Adrenal gland (tissue), 12 donors: ENCODE measurements around the gene COL23A1. TPM values are rescaled to one million over a fixed set of nuclear protein-coding genes. Genes with fewer than 3 reads are reported as not detected.

Source experiments
- DNase-seq, 7 donors: peaks; one replicate each; pipeline ENCODE4 v3.0.0-alpha.2; 2019 to 2020
- H3K27ac ChIP-seq, 5 donors: fragments of 200-600 bp; sonication (generic) in 4 of 5; 1 replicate in 3 of 5; 2 replicates in 2 of 5; pipeline versions ENCODE4 v1.5.1 to v1.8.0; 2016 to 2020; ENCODE audit warnings: mild to moderate bottlenecking in 1 of 5
- H3K27me3 ChIP-seq: fragments of 200-600 bp; 2 replicates; pipeline ENCODE4 v1.8.0; 2021
- H3K36me3 ChIP-seq, 2 donors: fragments of 200-600 bp; replicated peaks in 1 of 2; 1 replicate in 1 of 2; 2 replicates in 1 of 2; pipeline versions ENCODE4 v1.5.1 to v1.8.0; 2018 to 2022
- H3K4me1 ChIP-seq, 2 donors: fragments of 200-600 bp; replicated peaks in 1 of 2; 1 replicate in 1 of 2; 2 replicates in 1 of 2; pipeline versions ENCODE4 v1.5.1 to v1.8.0; 2018 to 2021
- H3K4me3 ChIP-seq, 4 donors: fragments of 200-600 bp; sonication (generic) in 3 of 4; one replicate each; pipeline ENCODE4 v1.5.1; 2016 to 2018
- H3K9me3 ChIP-seq, 3 donors: fragments of 200-600 bp; sonication (generic) in 1 of 3; replicated peaks in 1 of 3; 1 replicate in 2 of 3; 2 replicates in 1 of 3; pipeline versions ENCODE4 v1.5.1 to v1.8.0; 2016 to 2021
- CTCF ChIP-seq, 6 experiments: fragments of 450-650 bp in 4 of 6; fragments of 200-600 bp in 2 of 6; sonication (generic) in 1 of 6; IDR thresholded peaks; 1 replicate in 5 of 6; 2 replicates in 1 of 6; pipeline versions ENCODE4 v1.5.1 to v1.8.0; 2016 to 2021; ENCODE audit warnings: antibody characterized with exemption in 6 of 6, mild to moderate bottlenecking in 2 of 6, moderate library complexity in 1 of 6
- POLR2A ChIP-seq, 2 donors: fragments of 450-650 bp; IDR thresholded peaks; one replicate each; pipeline ENCODE4 v1.6.1; 2017; ENCODE audit warnings: antibody characterized with exemption in 2 of 2, mild to moderate bottlenecking in 2 of 2, moderate library complexity in 1 of 2
- WGBS, 4 donors: extraction: QIAGEN DNeasy Blood & Tissue Kit in 2 of 4; methylation state at CpG; one replicate each; pipeline versions ENCODE4 v1.1.5 to v1.1.7; 2013 to 2017; 5-methylcytosine and 5-hydroxymethylcytosine counted together
- intact Hi-C, 2 donors: fragments of 100-400 bp; cut with DNase I; formaldehyde crosslinking; loops; one replicate each; pipeline versions ENCODE4 v1.14.1 to v1.15.0; 2022 to 2023
- polyA plus RNA-seq, 3 donors: library from polyadenylated mRNA; stranded (reverse); fragments of 200-250 nt in 2 of 3; fragments of 350-450 nt in 1 of 3; fragmentation: Illumina TruSeq in 1 of 3; extraction: RNeasy Lipid Tissue Mini Kit (QIAGEN cat#74804) in 1 of 3; gene quantifications; one replicate each; pipeline ENCODE4 v1.2.3, GENCODE V29; 2013 to 2014
- total RNA-seq, 9 donors: library from RNA; depleted of rRNA in 4 of 9; stranded (reverse); fragments of >200 nt in 4 of 9; fragments of 120-200 nt in 1 of 9; fragmentation: NEBNext Ultra II Directional in 1 of 9; extraction: Animal tissue kit (Norgen Biotek cat#: 25700) in 1 of 9; gene quantifications; one replicate each; pipeline versions ENCODE4 v1.1.0 to v1.2.4, GENCODE V29; 2013 to 2023
- donor health status: healthy with polysubstance abuse.
- donor health status: Bipolar disorder and iron deficiency.
- donor health status: DM: yes; HTN: yes; CAD: no.
- donor health status: DM: no; HTN: no; CAD: no.
- donor health status: DM: no; HTN: no; CAD: no.
- donor health status: DM: yes; HTN: yes; CAD: no.

The COL23A1 gene
- total and polyA plus RNA-seq, 12 donors, result 0.09 to 4.4 (median 0.88) TPM

DNA sequence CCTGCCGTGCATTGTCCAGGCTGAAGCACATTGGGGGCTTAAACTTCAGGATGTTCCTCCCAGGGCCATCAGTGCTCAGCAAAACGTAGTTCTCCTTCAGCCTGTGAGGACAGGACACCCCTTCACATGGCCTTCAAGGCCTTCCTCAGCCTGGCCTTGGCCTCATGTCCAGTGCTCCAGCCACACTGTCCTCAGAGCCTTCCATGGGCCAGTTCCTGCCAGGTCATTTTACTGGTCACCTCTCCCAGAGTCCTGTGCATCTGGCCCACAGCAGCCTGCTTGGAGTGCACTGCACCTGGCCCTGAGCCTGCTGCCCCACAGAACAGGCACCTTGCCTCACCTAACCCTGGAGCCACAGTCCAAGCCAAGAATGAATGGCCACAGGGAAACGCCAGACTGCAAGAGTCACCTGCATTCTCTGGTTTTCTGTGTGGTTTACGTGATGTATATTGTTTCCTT lies 377.2 kb downstream of the COL23A1 start:
- no peak overlapping the region for H3K27ac ChIP-seq
- intact Hi-C loops, result no loop called here
- peak in 2 of 7 donors; percentile 34 to 46 for DNase-seq
- no peaks in the 10 kb centered on the region for H3K9me3 ChIP-seq
- H3K36me3 ChIP-seq, result peaks cover 0 to 91% of the 10 kb centered on the region in 2 donors
- WGBS, 4 donors, result 42 to 75% (median 54%) methylated on average over 3 to 4 of the region's 4 CpGs
- TF ChIP-seq CTCF (IDR thresholded peaks at IDR 0.05) (no peak), POLR2A (IDR thresholded peaks at IDR 0.05) (no peak)
- H3K4me3 ChIP-seq, result no peak overlapping the region
- no peaks in the 10 kb centered on the region for H3K27me3 ChIP-seq
- H3K4me1 ChIP-seq, result peaks cover 8 to 11% of the 10 kb centered on the region in 2 donors

GRCh38 chr5:178212241-178213002 lies 377.8 kb downstream of the COL23A1 start:
- Histone ChIP-seq H3K27me3 (no peaks in the 10 kb centered on the region), H3K27ac (peak overlapping the region in 1 of 5 donors; percentile 35), H3K36me3 (peaks cover 0 to 97% of the 10 kb centered on the region in 2 donors), H3K4me3 (no peak overlapping the region), H3K4me1 (peaks cover 8 to 17% of the 10 kb centered on the region in 2 donors), H3K9me3 (no peaks in the 10 kb centered on the region)
- no peak for DNase-seq
- TF ChIP-seq CTCF (IDR thresholded peaks at IDR 0.05) (no peak), POLR2A (IDR thresholded peaks at IDR 0.05) (no peak)
- WGBS, 4 donors, result 93 to 100% (median 95%) methylated on average over 2 to 3 of the region's 3 CpGs
- intact Hi-C loops, result no loop called here

- Histone ChIP-seq H3K27me3 (no peaks in the 10 kb centered on the region), H3K36me3 (peaks cover 0 to 98% of the 10 kb centered on the region in 2 donors), H3K4me3 (no peak overlapping the region), H3K4me1 (peaks cover 16 to 28% of the 10 kb centered on the region in 2 donors), H3K27ac (no peak overlapping the region), H3K9me3 (no peaks in the 10 kb centered on the region)
- DNase-seq, result peak in 1 of 7 donors; percentile 20
- WGBS, 4 donors, result 73 to 78% (median 75%) methylated on average over 8 of the region's 8 CpGs
- intact Hi-C loops, result no loop called here
- TF ChIP-seq POLR2A (IDR thresholded peaks at IDR 0.05) (no peak), CTCF (IDR thresholded peaks at IDR 0.05) (no peak)
These were observed 378.8 kb downstream of the COL23A1 start for GRCh38 chr5:178211095-178212048.

GRCh38 chr5:178210686-178211085 lies 379.5 kb downstream of the COL23A1 start:
- Histone ChIP-seq H3K9me3 (no peaks in the 10 kb centered on the region), H3K27me3 (no peaks in the 10 kb centered on the region), H3K36me3 (peaks cover 0 to 91% of the 10 kb centered on the region in 2 donors), H3K4me1 (peaks cover 23 to 35% of the 10 kb centered on the region in 2 donors), H3K27ac (no peak overlapping the region), H3K4me3 (no peak overlapping the region)
- DNase-seq, result no peak
- TF ChIP-seq POLR2A (IDR thresholded peaks at IDR 0.05) (no peak), CTCF (IDR thresholded peaks at IDR 0.05) (no peak)
- intact Hi-C loops, result no loop called here
- WGBS, 4 donors, result 92 to 94% (median 93%) methylated on average over 5 of the region's 5 CpGs
